HG03159 (cell line): ENCODE results near the gene ZNF433.
"Not testable (repeated sequence)": the region's sequence is repeated elsewhere in the genome, so short reads cannot be mapped to it uniquely, and the experiment has no call there.

Source experiments
- ATAC-seq: cut with Tn5 transposase; IDR thresholded peaks from one replicate; pipeline ENCODE4 v1.9.1; 2021; ENCODE audit warnings: mild to moderate bottlenecking, moderate library complexity; ENCODE audit not compliant: unreplicated experiment

The ZNF433 gene

GRCh38 chr19:12035220-12036172, at the start of gene ZNF433:
TSS of gene ZNF433 (minus strand) at chr19:12035679. CDS start at chr19:12035539, 140 bp downstream.
- ATAC-seq: peak; percentile 88

- not testable (repeated sequence) for ATAC-seq
These were observed 47.9 kb upstream of the ZNF433 start for GRCh38 chr19:12083336-12083735.

GRCh38 chr19:12077375-12077774, 41.9 kb upstream of the ZNF433 start:
- ATAC-seq: no peak

- not testable (repeated sequence) for ATAC-seq
These were observed 40.9 kb upstream of the ZNF433 start for GRCh38 chr19:12076331-12076730.

GRCh38 chr19:12075538-12076139, 40.2 kb upstream of the ZNF433 start:
- ATAC-seq: no peak

- peak; percentile 82 for ATAC-seq
These were observed 29.4 kb upstream of the ZNF433 start, which contains the start of gene ZNF844 for GRCh38 chr19:12064590-12065538. TSS of gene ZNF844 (plus strand) at chr19:12064731. CDS start at chr19:12064874, 143 bp downstream.

- ATAC-seq: no peak
These were observed 20.3 kb upstream of the ZNF433 start for GRCh38 chr19:12055784-12056183.

- peak; percentile 69 for ATAC-seq
These were observed 17.2 kb upstream of the ZNF433 start, which contains the start of gene ZNF878 for GRCh38 chr19:12052497-12053169. TSS of gene ZNF878 (minus strand) at chr19:12052961. CDS start at chr19:12052801, 160 bp downstream.

GRCh38 chr19:12052091-12052496, 16.6 kb upstream of the ZNF433 start:
- no peak for ATAC-seq

GRCh38 chr19:12047868-12048267, 12.4 kb upstream of the ZNF433 start:
- ATAC-seq: no peak

GRCh38 chr19:12043752-12044422, 8.4 kb upstream of the ZNF433 start:
- no peak for ATAC-seq

- ATAC-seq: no peak
These were observed 7.4 kb upstream of the ZNF433 start for GRCh38 chr19:12042893-12043292.

GRCh38 chr19:12034620-12035019, 859 bp downstream of the ZNF433 start:
- no peak for ATAC-seq

GRCh38 chr19:12034198-12034597, 1.3 kb downstream of the ZNF433 start:
- ATAC-seq: no peak

GRCh38 chr19:12015753-12016116, 19.7 kb downstream of the ZNF433 start:
- no peak for ATAC-seq

- no peak for ATAC-seq
These were observed 20.3 kb downstream of the ZNF433 start for GRCh38 chr19:12015015-12015752.

GRCh38 chr19:12000152-12000981, 35.1 kb downstream of the ZNF433 start:
- ATAC-seq: no peak

GRCh38 chr19:11995174-11995573, 40.3 kb downstream of the ZNF433 start:
- no peak for ATAC-seq
